Measurements from ENCODE around the gene MBD5.

MBD5 gene

DNA sequence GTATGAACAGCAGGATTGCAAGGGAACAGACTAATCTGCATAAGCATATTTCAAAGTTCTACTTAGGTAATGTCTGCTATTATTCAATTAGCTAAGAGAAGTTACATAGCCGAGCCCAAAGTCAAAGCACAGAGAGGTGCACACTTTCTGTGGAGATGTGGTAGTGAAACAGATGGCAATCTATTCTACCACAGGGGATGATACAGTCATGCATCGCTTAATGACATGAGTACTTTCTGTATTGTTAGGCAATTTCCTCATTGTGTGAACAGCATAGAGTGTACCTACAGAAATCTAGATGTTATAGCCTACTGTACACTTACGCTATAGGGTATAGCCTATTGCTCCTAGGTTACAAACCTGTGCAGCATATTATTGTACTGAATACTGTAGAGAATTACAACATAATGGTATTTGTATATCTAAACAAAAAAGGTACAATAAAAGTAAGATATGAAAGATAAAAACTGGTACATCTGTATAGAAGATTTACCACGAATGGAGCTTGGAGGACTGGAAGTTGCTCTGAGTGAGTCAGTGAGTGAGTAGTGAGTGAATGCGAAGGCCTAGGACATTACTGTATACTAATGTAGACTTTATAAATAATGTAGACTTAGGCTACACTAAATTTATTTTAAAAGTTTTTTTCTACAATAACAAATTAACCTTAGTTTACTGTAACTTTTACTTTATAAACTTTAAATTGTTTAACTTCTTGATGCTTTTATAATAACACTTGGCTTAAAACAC, 197.6 kb downstream of the MBD5 start:
- no peak overlapping the region for H3K27ac ChIP-seq (ENCODE audit: low read depth, low read length, severe bottlenecking)
- H3K9me3 ChIP-seq (ENCODE audit: control insufficient read depth, low read length), result peaks cover 6% of the 10 kb centered on the region
- no peaks in the 10 kb centered on the region for H3K36me3 ChIP-seq (ENCODE audit: control insufficient read depth, insufficient read depth, low read length)
- H3K4me1 ChIP-seq (ENCODE audit: control insufficient read depth, insufficient read depth, low read length, poor library complexity, severe bottlenecking), result no peaks in the 10 kb centered on the region
- WGBS, 2 experiments (ENCODE audit: insufficient coverage in 2 of 2), result 100% methylated on average over 2 of the region's 5 CpGs
- H3K4me3 ChIP-seq (ENCODE audit: extremely low read depth, insufficient read depth, low read length, poor library complexity, severe bottlenecking), result no peak overlapping the region

GRCh38 chr2:148221166-148221565, 200.3 kb downstream of the MBD5 start:
- H3K9me3 ChIP-seq (ENCODE audit: control insufficient read depth, low read length), result peaks cover 6% of the 10 kb centered on the region
- no peak overlapping the region for H3K27ac ChIP-seq (ENCODE audit: low read depth, low read length, severe bottlenecking)
- no peaks in the 10 kb centered on the region for H3K4me1 ChIP-seq (ENCODE audit: control insufficient read depth, insufficient read depth, low read length, poor library complexity, severe bottlenecking)
- WGBS, 2 experiments (ENCODE audit: insufficient coverage in 2 of 2), result 100% methylated on average over 2 of the region's 4 CpGs; no CpG with 5 or more reads in 1 of the 2 experiments
- H3K4me3 ChIP-seq (ENCODE audit: extremely low read depth, insufficient read depth, low read length, poor library complexity, severe bottlenecking), result no peak overlapping the region
- H3K36me3 ChIP-seq (ENCODE audit: control insufficient read depth, insufficient read depth, low read length), result no peaks in the 10 kb centered on the region

DNA sequence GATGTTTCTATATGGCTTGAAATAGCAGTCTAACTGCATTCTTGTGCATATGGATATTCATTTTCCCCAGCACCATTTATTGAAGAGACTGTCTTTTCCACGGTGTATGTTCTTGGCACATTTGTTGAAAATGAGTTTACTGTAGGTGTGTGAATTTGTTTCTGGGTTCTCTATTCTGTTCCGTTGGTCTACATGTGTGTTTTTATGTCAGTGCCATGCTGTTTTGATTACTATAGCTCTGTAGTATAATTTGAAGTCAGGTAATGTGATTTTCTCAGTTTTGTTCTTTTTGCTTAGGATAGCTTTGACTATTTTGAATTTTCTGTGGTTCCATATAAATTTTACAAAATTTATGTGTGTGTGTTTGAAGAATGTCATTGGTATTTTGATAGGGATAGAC, 201.0 kb downstream of the MBD5 start:
- no peaks in the 10 kb centered on the region for H3K36me3 ChIP-seq (ENCODE audit: control insufficient read depth, insufficient read depth, low read length)
- H3K4me1 ChIP-seq (ENCODE audit: control insufficient read depth, insufficient read depth, low read length, poor library complexity, severe bottlenecking), result no peaks in the 10 kb centered on the region
- peaks cover 6% of the 10 kb centered on the region for H3K9me3 ChIP-seq (ENCODE audit: control insufficient read depth, low read length)
- WGBS, 2 experiments (ENCODE audit: insufficient coverage in 2 of 2), result 80% methylated on average over 1 of the region's 2 CpGs; no CpG with 5 or more reads in 1 of the 2 experiments
- H3K27ac ChIP-seq (ENCODE audit: low read depth, low read length, severe bottlenecking), result no peak overlapping the region
- no peak overlapping the region for H3K4me3 ChIP-seq (ENCODE audit: extremely low read depth, insufficient read depth, low read length, poor library complexity, severe bottlenecking)

DNA sequence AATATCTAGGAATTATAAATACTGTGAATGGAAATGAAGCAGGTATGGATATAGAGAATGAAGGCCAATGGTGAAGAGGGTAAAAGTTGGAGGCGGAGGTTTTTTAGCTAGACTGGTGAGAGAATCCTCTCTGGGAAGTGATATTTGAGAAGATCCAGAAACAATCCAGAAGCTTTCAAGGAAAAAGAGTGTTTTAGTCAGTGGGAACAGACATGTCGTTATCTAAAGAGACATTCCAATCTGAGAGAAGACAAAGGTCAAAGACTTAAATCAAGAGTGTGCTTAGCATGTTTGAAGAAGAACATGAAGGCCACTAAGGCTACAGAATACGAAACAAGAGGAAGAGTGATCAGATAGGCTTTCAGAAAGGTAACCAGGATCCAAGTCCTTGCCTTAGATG, 211.0 kb downstream of the MBD5 start:
- Histone ChIP-seq H3K4me3 (ENCODE audit: extremely low read depth, insufficient read depth, low read length, poor library complexity, severe bottlenecking) (no peak overlapping the region), H3K36me3 (ENCODE audit: control insufficient read depth, insufficient read depth, low read length) (peaks cover 13% of the 10 kb centered on the region), H3K4me1 (ENCODE audit: control insufficient read depth, insufficient read depth, low read length, poor library complexity, severe bottlenecking) (no peaks in the 10 kb centered on the region), H3K9me3 (ENCODE audit: control insufficient read depth, low read length) (no peaks in the 10 kb centered on the region), H3K27ac (ENCODE audit: low read depth, low read length, severe bottlenecking) (no peak overlapping the region)
- WGBS, 2 experiments (ENCODE audit: insufficient coverage in 2 of 2), result 89 to 96% methylated on average over 3 of the region's 3 CpGs

- H3K4me1 ChIP-seq (ENCODE audit: control insufficient read depth, insufficient read depth, low read length, poor library complexity, severe bottlenecking), result no peaks in the 10 kb centered on the region
- WGBS, 2 experiments (ENCODE audit: insufficient coverage in 2 of 2), result no CpG with 5 or more reads among the region's 1 CpG
- peaks cover 21% of the 10 kb centered on the region for H3K36me3 ChIP-seq (ENCODE audit: control insufficient read depth, insufficient read depth, low read length)
- H3K27ac ChIP-seq (ENCODE audit: low read depth, low read length, severe bottlenecking), result no peak overlapping the region
- H3K4me3 ChIP-seq (ENCODE audit: extremely low read depth, insufficient read depth, low read length, poor library complexity, severe bottlenecking), result no peak overlapping the region
- H3K9me3 ChIP-seq (ENCODE audit: control insufficient read depth, low read length), result no peaks in the 10 kb centered on the region
These were observed 213.3 kb downstream of the MBD5 start for GRCh38 chr2:148234143-148234542.

GRCh38 chr2:148237911-148238310, 217.0 kb downstream of the MBD5 start:
- H3K36me3 ChIP-seq (ENCODE audit: control insufficient read depth, insufficient read depth, low read length), result peaks cover 24% of the 10 kb centered on the region
- H3K4me3 ChIP-seq (ENCODE audit: extremely low read depth, insufficient read depth, low read length, poor library complexity, severe bottlenecking), result no peak overlapping the region
- no peaks in the 10 kb centered on the region for H3K4me1 ChIP-seq (ENCODE audit: control insufficient read depth, insufficient read depth, low read length, poor library complexity, severe bottlenecking)
- no peaks in the 10 kb centered on the region for H3K9me3 ChIP-seq (ENCODE audit: control insufficient read depth, low read length)
- no peak overlapping the region for H3K27ac ChIP-seq (ENCODE audit: low read depth, low read length, severe bottlenecking)

DNA sequence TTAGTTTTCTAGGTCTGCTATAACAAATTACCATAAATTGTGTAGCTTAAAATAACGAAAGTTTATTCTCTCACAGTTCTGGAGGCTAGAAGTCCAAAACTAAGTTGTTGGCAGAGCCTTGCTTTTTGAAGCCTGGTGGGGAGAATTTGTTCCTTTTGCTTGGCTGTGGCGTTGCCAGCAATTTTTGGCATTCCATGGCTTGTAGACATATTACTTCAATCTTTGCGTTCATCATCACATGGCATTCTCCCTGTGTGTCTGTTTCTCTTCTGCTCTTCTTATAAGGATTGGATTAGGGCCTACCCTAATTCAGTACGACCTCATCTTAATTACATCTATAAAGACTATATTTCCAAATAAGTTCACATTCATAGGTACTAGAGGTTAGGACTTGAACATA, 217.7 kb downstream of the MBD5 start:
- Histone ChIP-seq H3K36me3 (ENCODE audit: control insufficient read depth, insufficient read depth, low read length) (peaks cover 24% of the 10 kb centered on the region), H3K9me3 (ENCODE audit: control insufficient read depth, low read length) (no peaks in the 10 kb centered on the region), H3K4me1 (ENCODE audit: control insufficient read depth, insufficient read depth, low read length, poor library complexity, severe bottlenecking) (no peaks in the 10 kb centered on the region), H3K4me3 (ENCODE audit: extremely low read depth, insufficient read depth, low read length, poor library complexity, severe bottlenecking) (no peak overlapping the region), H3K27ac (ENCODE audit: low read depth, low read length, severe bottlenecking) (no peak overlapping the region)
- WGBS, 2 experiments (ENCODE audit: insufficient coverage in 2 of 2), result 68 to 80% methylated on average over 1 to 2 of the region's 4 CpGs

GRCh38 chr2:148240838-148241237, 219.9 kb downstream of the MBD5 start:
- Histone ChIP-seq H3K4me3 (ENCODE audit: extremely low read depth, insufficient read depth, low read length, poor library complexity, severe bottlenecking) (no peak overlapping the region), H3K36me3 (ENCODE audit: control insufficient read depth, insufficient read depth, low read length) (peaks cover 20% of the 10 kb centered on the region), H3K4me1 (ENCODE audit: control insufficient read depth, insufficient read depth, low read length, poor library complexity, severe bottlenecking) (no peaks in the 10 kb centered on the region), H3K9me3 (ENCODE audit: control insufficient read depth, low read length) (no peaks in the 10 kb centered on the region), H3K27ac (ENCODE audit: low read depth, low read length, severe bottlenecking) (no peak overlapping the region)
- WGBS, 2 experiments (ENCODE audit: insufficient coverage in 2 of 2), result no CpG with 5 or more reads among the region's 1 CpG

DNA sequence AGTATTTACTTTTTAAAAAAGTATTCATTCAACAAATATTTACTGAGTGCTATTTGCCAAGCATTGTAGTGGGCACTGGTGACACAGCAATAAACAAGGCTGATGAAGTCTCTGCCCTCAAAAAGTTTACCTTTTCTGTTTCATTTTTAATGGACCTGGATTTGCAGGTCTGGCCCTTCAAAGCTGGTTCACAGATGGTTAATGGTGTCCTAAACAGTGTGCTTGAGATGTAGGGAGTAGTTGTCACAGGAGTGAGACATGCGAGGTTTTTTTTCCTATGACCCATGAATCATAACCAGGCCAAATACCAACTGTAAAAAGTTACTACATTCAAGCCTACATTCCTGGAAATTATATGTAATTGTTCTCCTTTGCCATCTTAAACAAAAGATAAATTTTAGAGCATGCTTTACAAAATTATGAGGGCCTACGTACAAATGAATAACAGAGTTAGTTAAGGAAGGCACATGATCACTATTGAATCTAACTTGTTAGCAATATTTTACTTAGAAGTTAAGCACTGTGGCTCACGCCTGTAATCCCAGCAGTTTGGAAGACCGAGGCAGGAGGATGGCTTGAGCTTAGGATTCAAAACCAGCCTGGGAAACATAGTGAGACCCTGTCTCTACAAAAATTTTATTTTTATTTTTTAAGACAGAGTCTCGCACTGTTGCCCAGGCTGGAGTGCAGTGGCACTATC, 223.9 kb downstream of the MBD5 start:
- no peaks in the 10 kb centered on the region for H3K9me3 ChIP-seq (ENCODE audit: control insufficient read depth, low read length)
- no peak overlapping the region for H3K4me3 ChIP-seq (ENCODE audit: extremely low read depth, insufficient read depth, low read length, poor library complexity, severe bottlenecking)
- H3K27ac ChIP-seq (ENCODE audit: low read depth, low read length, severe bottlenecking), result no peak overlapping the region
- no peaks in the 10 kb centered on the region for H3K4me1 ChIP-seq (ENCODE audit: control insufficient read depth, insufficient read depth, low read length, poor library complexity, severe bottlenecking)
- H3K36me3 ChIP-seq (ENCODE audit: control insufficient read depth, insufficient read depth, low read length), result peaks cover under 1% of the 10 kb centered on the region
- WGBS, 2 experiments (ENCODE audit: insufficient coverage in 2 of 2), result 91 to 93% methylated on average over 1 to 3 of the region's 5 CpGs

DNA sequence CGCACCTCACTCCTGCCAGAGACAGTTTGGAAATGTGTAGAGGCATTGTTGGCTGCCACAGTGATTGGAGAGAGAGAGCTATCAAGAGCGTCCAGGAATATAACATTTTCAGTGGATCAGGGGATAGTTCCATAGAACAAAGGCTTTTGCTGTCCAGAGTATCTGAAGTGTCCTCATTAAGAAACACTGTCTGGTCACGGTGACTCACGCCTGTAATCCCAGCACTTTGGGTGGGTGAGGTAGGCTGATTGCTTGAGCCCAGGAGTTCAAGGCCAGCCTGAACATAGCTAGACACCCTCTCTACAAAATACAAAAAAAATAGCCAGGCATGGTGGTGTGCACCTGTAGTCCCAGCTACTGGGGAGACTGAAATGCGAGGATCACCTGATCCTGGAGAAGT, 231.1 kb downstream of the MBD5 start:
- H3K4me1 ChIP-seq (ENCODE audit: control insufficient read depth, insufficient read depth, low read length, poor library complexity, severe bottlenecking), result no peaks in the 10 kb centered on the region
- H3K36me3 ChIP-seq (ENCODE audit: control insufficient read depth, insufficient read depth, low read length), result peaks cover 8% of the 10 kb centered on the region
- WGBS, 2 experiments (ENCODE audit: insufficient coverage in 2 of 2), result 95 to 96% methylated on average over 3 to 4 of the region's 5 CpGs
- H3K27ac ChIP-seq (ENCODE audit: low read depth, low read length, severe bottlenecking), result no peak overlapping the region
- H3K9me3 ChIP-seq (ENCODE audit: control insufficient read depth, low read length), result peaks cover 10% of the 10 kb centered on the region
- H3K4me3 ChIP-seq (ENCODE audit: extremely low read depth, insufficient read depth, low read length, poor library complexity, severe bottlenecking), result no peak overlapping the region

DNA sequence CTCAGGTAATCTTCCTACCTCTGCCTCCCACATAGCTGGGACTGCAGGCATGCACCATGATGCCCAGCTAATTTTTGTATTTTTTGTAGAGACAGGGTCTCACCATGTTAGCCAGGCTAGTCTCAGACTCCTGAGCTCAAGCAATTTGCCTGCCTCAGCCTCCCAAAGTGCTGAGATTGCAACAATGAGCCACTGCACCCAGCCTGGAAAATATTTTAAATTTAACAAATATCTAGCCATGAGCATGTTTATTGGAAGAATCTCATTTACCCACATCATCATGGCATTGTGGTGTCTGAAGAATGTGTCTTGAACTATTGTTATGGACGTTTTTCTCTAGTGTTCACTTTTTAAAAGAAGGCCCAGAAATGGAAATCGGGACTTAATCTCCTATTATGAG, 231.8 kb downstream of the MBD5 start:
- 90% methylated on average over 2 of the region's 2 CpGs; no CpG with 5 or more reads in 1 of the 2 experiments for WGBS, 2 experiments (ENCODE audit: insufficient coverage in 2 of 2)
- Histone ChIP-seq H3K9me3 (ENCODE audit: control insufficient read depth, low read length) (peaks cover 10% of the 10 kb centered on the region), H3K4me1 (ENCODE audit: control insufficient read depth, insufficient read depth, low read length, poor library complexity, severe bottlenecking) (no peaks in the 10 kb centered on the region), H3K27ac (ENCODE audit: low read depth, low read length, severe bottlenecking) (no peak overlapping the region), H3K4me3 (ENCODE audit: extremely low read depth, insufficient read depth, low read length, poor library complexity, severe bottlenecking) (no peak overlapping the region), H3K36me3 (ENCODE audit: control insufficient read depth, insufficient read depth, low read length) (peaks cover 13% of the 10 kb centered on the region)

All from mesodermal cell (in vitro differentiated cells).